Thyroid gland (tissue), 4 donors: Measurements from ENCODE around the gene KRTAP10-1. TPM values are rescaled to one million over a fixed set of nuclear protein-coding genes. Genes with fewer than 3 reads are reported as not detected.
"Not testable (repeated sequence)": the region's sequence is repeated elsewhere in the genome, so short reads cannot be mapped to it uniquely, and the experiment has no call there.

Source experiments
- DNase-seq, 2 donors: peaks; one replicate each; pipeline ENCODE4 v3.0.0-alpha.2; 2019
- H3K27ac ChIP-seq, 3 donors: fragments of 200-600 bp; sonication (generic); 1 replicate in 2 of 3; 2 replicates in 1 of 3; pipeline ENCODE4 v1.5.1; 2016 to 2019; ENCODE audit warnings: mild to moderate bottlenecking in 1 of 3, moderate library complexity in 1 of 3
- H3K27me3 ChIP-seq: fragments of 200-600 bp; sonication (generic); one replicate; pipeline ENCODE4 v1.5.1; 2019
- H3K36me3 ChIP-seq, 2 donors: fragments of 200-600 bp; sonication (generic); one replicate each; pipeline ENCODE4 v1.5.1; 2016 to 2019
- H3K4me1 ChIP-seq, 2 donors: fragments of 200-600 bp; sonication (generic); one replicate each; pipeline ENCODE4 v1.5.1; 2017 to 2019
- H3K4me3 ChIP-seq, 3 donors: fragments of 200-600 bp; sonication (generic); replicated peaks in 1 of 3; 1 replicate in 2 of 3; 2 replicates in 1 of 3; pipeline ENCODE4 v1.5.1; 2016; ENCODE audit warnings: mild to moderate bottlenecking in 1 of 3
- H3K9me3 ChIP-seq: fragments of 200-600 bp; sonication (generic); one replicate; pipeline ENCODE4 v1.5.1; 2017
- POLR2A ChIP-seq, 2 donors: fragments of 450-650 bp; IDR thresholded peaks; one replicate each; pipeline ENCODE4 v1.6.1; 2017; ENCODE audit warnings: antibody characterized with exemption in 2 of 2, mild to moderate bottlenecking in 2 of 2, moderate library complexity in 1 of 2
- WGBS, 2 donors: methylation state at CpG; one replicate each; pipeline ENCODE4 v1.1.5; 2017; 5-methylcytosine and 5-hydroxymethylcytosine counted together
- intact Hi-C: fragments of 100-400 bp; cut with DNase I; formaldehyde crosslinking; loops from one replicate; pipeline ENCODE4 v1.15.1; 2023
- total RNA-seq, 4 donors: library from RNA; depleted of rRNA; stranded (reverse); fragments of >200 nt; gene quantifications; one replicate each; pipeline ENCODE4 v1.2.3, GENCODE V29; 2016
- TF ChIP-seq, protein P1 (sequence below), 6 experiments: fragments of 200-600 bp in 3 of 6; fragments of 450-650 bp in 3 of 6; sonication (generic) in 3 of 6; IDR thresholded peaks; one replicate each; pipeline ENCODE4 v1.5.1; 2016 to 2019; ENCODE audit warnings: antibody characterized with exemption in 6 of 6, mild to moderate bottlenecking in 2 of 6, inconsistent platforms in 1 of 6, moderate library complexity in 1 of 6

Gene KRTAP10-1
- total RNA-seq, 4 donors from 2014 or later = not detected

GRCh38 chr21:44578371-44579055, 38.5 kb upstream of the KRTAP10-1 start:
- H3K9me3 ChIP-seq = no peaks in the 10 kb centered on the region
- no peak for DNase-seq

GRCh38 chr21:44576025-44576420, 36.0 kb upstream of the KRTAP10-1 start:
- Histone ChIP-seq H3K27ac (no peak overlapping the region), H3K36me3 (no peaks in the 10 kb centered on the region), H3K4me3 (no peak overlapping the region), H3K4me1 (no peaks in the 10 kb centered on the region), H3K27me3 (no peaks in the 10 kb centered on the region), H3K9me3 (no peaks in the 10 kb centered on the region)
- intact Hi-C loops = no loop called here
- TF ChIP-seq, protein P1, sequence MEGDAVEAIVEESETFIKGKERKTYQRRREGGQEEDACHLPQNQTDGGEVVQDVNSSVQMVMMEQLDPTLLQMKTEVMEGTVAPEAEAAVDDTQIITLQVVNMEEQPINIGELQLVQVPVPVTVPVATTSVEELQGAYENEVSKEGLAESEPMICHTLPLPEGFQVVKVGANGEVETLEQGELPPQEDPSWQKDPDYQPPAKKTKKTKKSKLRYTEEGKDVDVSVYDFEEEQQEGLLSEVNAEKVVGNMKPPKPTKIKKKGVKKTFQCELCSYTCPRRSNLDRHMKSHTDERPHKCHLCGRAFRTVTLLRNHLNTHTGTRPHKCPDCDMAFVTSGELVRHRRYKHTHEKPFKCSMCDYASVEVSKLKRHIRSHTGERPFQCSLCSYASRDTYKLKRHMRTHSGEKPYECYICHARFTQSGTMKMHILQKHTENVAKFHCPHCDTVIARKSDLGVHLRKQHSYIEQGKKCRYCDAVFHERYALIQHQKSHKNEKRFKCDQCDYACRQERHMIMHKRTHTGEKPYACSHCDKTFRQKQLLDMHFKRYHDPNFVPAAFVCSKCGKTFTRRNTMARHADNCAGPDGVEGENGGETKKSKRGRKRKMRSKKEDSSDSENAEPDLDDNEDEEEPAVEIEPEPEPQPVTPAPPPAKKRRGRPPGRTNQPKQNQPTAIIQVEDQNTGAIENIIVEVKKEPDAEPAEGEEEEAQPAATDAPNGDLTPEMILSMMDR (IDR thresholded peaks at IDR 0.05) = no peak
- no peak for TF ChIP-seq POLR2A (IDR thresholded peaks at IDR 0.05)
- no peak for DNase-seq
- WGBS, 2 donors = 94% methylated on average over 9 to 10 of the region's 10 CpGs

More at GRCh38 chr21:44578371-44579055, 38.5 kb upstream of the KRTAP10-1 start:
- intact Hi-C loops = no loop called here
- no peaks in the 10 kb centered on the region for H3K4me1 ChIP-seq
- no peak overlapping the region for H3K27ac ChIP-seq
- H3K27me3 ChIP-seq = no peaks in the 10 kb centered on the region
- H3K36me3 ChIP-seq = no peaks in the 10 kb centered on the region
- TF ChIP-seq, protein P1 (IDR thresholded peaks at IDR 0.05) = no peak
- no peak for TF ChIP-seq POLR2A (IDR thresholded peaks at IDR 0.05)
- WGBS, 2 donors = 88 to 97% methylated on average over 13 to 16 of the region's 17 CpGs
- H3K4me3 ChIP-seq = no peak overlapping the region

GRCh38 chr21:44575307-44576024, 35.5 kb upstream of the KRTAP10-1 start:
- H3K4me1 ChIP-seq = no peaks in the 10 kb centered on the region
- TF ChIP-seq POLR2A (IDR thresholded peaks at IDR 0.05) = no peak
- TF ChIP-seq, protein P1 (IDR thresholded peaks at IDR 0.05) = no peak
- no peak for DNase-seq
- H3K36me3 ChIP-seq = no peaks in the 10 kb centered on the region
- 89 to 93% methylated on average over 20 of the region's 20 CpGs for WGBS, 2 donors
- no peaks in the 10 kb centered on the region for H3K27me3 ChIP-seq
- intact Hi-C loops = no loop called here
- H3K9me3 ChIP-seq = no peaks in the 10 kb centered on the region
- no peak overlapping the region for H3K4me3 ChIP-seq
- H3K27ac ChIP-seq = no peak overlapping the region

DNA sequence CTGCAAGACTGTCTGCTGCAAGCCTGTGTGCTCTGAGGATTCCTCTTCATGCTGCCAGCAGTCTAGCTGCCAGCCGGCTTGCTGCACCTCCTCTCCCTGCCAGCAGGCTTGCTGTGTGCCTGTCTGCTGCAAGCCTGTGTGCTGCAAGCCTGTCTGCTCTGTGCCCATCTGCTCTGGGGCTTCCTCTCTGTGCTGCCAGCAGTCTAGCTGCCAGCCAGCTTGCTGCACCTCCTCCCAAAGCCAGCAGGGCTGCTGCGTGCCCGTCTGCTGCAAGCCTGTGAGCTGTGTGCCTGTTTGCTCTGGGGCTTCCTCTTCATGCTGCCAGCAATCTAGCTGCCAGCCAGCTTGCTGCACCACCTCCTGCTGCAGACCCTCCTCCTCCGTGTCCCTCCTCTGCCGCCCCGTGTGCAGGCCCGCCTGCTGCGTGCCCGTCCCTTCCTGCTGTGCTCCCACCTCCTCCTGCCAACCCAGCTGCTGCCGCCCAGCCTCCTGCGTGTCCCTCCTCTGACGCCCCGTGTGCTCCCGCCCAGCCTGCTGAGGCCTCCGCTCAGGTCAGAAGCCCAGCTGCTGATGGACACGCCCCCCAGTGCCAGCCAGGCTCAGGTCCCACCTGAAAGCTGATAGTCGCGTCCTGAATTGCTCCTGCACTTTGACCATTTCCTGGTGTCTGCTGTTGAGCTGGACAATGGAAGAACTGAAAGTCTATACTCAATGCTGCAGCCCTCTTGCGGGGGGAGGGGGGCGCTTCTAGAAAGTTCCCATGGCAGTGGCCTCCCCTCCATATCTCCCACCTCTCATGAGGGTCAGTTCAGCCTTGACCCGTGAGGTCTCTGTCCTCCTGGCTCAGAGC, 34.7 kb upstream of the KRTAP10-1 start:
- WGBS, 2 donors = 40 to 46% methylated on average over 16 to 20 of the region's 21 CpGs
- TF ChIP-seq, protein P1 (IDR thresholded peaks at IDR 0.05) = no peak
- no peak for TF ChIP-seq POLR2A (IDR thresholded peaks at IDR 0.05)
- H3K4me3 ChIP-seq = no peak overlapping the region
- intact Hi-C loops = no loop called here
- no peaks in the 10 kb centered on the region for H3K27me3 ChIP-seq
- no peaks in the 10 kb centered on the region for H3K36me3 ChIP-seq
- no peak overlapping the region for H3K27ac ChIP-seq
- H3K4me1 ChIP-seq = no peaks in the 10 kb centered on the region
- no peak for DNase-seq
- H3K9me3 ChIP-seq = no peaks in the 10 kb centered on the region

DNA sequence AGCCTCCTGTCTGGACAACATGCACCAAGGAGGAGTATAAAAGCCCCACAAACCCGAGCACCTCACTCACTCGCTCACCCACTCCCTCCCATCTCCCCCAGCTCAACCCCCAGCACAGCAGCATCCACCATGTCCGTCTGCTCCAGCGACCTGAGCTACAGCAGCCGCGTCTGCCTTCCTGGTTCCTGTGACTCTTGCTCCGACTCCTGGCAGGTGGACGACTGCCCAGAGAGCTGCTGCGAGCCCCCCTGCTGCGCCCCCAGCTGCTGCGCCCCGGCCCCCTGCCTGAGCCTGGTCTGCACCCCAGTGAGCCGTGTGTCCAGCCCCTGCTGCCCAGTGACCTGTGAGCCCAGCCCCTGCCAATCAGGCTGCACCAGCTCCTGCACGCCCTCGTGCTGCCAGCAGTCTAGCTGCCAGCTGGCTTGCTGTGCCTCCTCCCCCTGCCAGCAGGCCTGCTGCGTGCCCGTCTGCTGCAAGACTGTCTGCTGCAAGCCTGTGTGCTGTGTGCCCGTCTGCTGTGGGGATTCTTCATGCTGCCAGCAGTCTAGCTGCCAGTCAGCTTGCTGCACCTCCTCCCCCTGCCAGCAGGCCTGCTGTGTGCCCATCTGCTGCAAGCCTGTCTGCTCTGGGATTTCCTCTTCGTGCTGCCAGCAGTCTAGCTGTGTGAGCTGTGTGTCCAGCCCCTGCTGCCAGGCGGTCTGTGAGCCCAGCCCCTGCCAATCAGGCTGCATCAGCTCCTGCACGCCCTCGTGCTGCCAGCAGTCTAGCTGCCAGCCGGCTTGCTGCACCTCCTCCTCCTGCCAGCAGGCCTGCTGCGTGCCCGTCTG, 33.8 kb upstream of the KRTAP10-1 start, which contains the start of gene KRTAP10-4:
Gene KRTAP10-4, plus strand, starts transcription at position 100 of the 827 bp plus-strand sequence. Its CDS starts 30 bp downstream, at position 130.
- H3K36me3 ChIP-seq, DNase-seq, H3K27ac ChIP-seq, H3K9me3 ChIP-seq, H3K4me1 ChIP-seq, intact Hi-C loops, H3K4me3 ChIP-seq, H3K27me3 ChIP-seq: not testable (repeated sequence)
- WGBS, 2 donors = 62 to 79% methylated on average over 8 to 12 of the region's 25 CpGs
